Measurements from ENCODE around the gene MIGA2.
"Not testable (repeated sequence)": the region's sequence is repeated elsewhere in the genome, so short reads cannot be mapped to it uniquely, and the experiment has no call there.

MIGA2 gene

GRCh38 chr9:129036241-129036922 is at the start of gene MIGA2:
TSS of gene MIGA2 (plus strand) at chr9:129036626. CDS start at chr9:129040595, 3,969 bp downstream.
- DNase-seq (ENCODE audit: low spot score): peak; percentile 99

DNA sequence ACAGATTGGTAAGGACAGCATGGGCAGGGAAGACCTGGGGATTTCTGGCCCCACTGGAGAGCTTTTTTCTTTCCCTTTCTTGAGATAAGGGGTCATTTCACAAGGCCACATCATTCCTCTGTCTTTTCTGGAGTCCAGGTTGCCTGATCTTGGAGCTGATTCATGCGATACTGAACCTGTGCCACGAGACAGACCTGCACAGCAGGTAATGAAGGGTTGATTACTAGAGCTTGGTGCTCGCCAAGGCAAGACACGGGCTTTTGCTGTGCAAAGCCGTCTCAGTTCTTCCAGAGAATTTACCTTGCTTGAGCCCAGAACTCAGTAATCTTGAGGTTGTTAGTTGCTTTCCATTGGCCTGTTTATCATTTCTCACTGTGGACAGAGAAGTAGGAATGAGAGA is 49.8 kb upstream of the MIGA2 start:
- DNase-seq (ENCODE audit: low spot score): no peak

GRCh38 chr9:128987805-128988204 is 48.6 kb upstream of the MIGA2 start:
- DNase-seq (ENCODE audit: low spot score): no peak

DNA sequence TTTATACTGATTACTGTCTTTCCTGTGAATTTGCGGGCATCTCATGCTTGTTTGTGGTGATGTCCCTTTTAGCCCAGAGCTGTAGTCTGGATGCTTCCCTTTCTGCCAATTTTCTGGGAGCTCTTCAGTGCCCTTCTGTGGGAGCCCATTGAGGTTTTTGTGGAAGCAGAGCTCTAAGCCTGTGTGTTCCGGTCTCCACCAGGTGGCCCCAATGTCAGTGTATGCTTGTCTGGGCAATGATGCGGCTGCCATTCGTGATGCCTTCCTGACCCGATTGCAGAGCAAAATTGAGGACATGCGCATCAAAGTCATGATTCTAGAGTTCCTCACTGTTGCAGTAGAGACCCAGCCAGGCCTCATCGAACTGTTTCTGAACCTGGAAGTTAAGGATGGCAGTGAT is 43.4 kb upstream of the MIGA2 start:
- DNase-seq (ENCODE audit: low spot score): peak; percentile 28

DNA sequence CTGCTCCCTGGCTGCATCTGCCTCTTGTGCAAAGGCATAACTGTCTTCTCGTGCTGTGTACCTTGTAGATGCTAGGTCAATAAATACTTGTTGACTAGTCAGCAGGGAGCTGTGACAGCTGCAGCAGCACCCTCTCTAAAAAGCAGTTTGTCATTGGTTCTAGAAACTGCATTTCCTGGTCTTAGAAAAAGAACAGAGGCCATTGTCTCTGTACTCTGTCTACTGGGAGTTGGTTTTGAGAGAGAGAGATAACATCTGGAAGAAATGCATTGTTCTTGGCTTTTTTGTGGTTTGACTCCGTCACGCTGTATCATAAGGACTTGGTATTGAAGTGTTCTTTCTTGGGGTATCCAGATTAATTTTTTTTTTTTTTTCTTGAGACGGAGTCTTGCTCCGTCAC is 40.6 kb upstream of the MIGA2 start:
- DNase-seq (ENCODE audit: low spot score): no peak

GRCh38 chr9:128998462-128998861 is 38.0 kb upstream of the MIGA2 start:
- DNase-seq (ENCODE audit: low spot score): no peak

GRCh38 chr9:128999581-129000206 is 36.7 kb upstream of the MIGA2 start:
- DNase-seq (ENCODE audit: low spot score): no peak

GRCh38 chr9:129001504-129002325 is 34.7 kb upstream of the MIGA2 start:
- DNase-seq (ENCODE audit: low spot score): no peak

- no peak for DNase-seq (ENCODE audit: low spot score)
These were observed 33.4 kb upstream of the MIGA2 start for GRCh38 chr9:129002992-129003391.

GRCh38 chr9:129004173-129004572 is 32.3 kb upstream of the MIGA2 start:
- DNase-seq (ENCODE audit: low spot score): not testable (repeated sequence)

DNA sequence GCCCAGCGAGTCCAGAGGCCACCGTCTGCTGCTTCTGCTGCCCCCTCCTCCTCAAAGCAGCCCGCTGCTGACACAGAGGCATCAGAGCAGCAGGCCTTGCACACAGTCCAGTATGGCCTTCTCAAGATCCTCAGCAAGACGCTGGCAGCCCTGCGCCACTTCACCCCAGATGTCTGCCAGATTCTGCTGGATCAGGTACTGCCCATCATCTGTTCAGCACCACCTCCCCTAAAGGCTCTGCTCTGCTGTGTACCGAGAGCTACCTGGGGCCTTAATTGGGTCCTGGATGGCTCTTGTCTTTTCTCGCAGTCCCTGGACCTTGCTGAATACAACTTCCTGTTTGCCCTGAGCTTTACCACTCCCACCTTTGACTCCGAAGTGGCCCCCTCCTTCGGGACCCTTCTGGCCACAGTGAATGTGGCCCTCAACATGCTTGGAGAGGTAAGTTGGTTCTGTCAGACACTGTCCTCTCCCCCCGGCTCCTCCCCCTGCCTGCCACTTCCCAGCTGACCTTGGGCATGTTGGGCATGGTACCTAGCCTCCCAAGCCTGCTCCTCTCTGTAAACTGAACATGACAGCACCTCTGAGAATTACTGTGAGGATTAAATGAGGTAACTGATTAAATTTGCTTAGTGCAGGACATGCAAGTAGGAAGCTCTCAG is 31.0 kb upstream of the MIGA2 start:
- DNase-seq (ENCODE audit: low spot score): no peak

DNA sequence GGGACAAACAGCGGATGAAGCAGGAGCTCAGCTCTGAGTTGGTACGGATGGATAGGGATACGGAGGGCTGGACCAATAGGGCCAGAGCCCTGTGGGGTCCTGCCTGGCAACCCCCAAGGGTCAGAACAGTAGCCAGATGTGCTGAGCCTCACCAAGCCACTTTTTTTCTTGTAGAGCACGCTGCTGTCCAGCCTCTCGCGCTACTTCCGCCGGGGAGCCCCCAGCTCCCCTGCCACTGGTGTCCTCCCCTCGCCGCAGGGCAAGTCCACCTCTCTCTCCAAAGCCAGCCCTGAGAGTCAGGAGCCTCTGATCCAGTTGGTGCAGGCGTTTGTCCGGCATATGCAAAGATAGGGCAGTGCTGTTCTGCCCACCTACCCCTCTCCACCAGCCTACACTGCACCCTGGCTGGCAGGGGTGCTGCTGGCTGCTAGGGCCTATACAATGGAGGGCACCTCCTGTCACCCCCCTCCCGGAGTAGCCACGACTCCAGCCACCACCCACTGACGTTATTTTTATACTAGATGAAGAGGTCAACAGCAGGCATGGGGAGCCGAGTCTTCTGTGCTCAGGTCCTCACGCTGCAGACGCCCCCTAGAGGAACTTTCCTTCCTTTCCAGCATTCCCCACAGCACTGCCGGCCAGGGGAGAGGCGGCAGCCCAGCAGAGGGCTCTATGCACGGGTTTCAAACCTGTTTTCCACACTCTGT is 29.9 kb upstream of the MIGA2 start:
- peak; percentile 84 for DNase-seq (ENCODE audit: low spot score)

- no peak for DNase-seq (ENCODE audit: low spot score)
These were observed 29.2 kb upstream of the MIGA2 start for GRCh38 chr9:129007035-129007765.

GRCh38 chr9:129007766-129008468 is 28.5 kb upstream of the MIGA2 start:
- no peak for DNase-seq (ENCODE audit: low spot score)

DNA sequence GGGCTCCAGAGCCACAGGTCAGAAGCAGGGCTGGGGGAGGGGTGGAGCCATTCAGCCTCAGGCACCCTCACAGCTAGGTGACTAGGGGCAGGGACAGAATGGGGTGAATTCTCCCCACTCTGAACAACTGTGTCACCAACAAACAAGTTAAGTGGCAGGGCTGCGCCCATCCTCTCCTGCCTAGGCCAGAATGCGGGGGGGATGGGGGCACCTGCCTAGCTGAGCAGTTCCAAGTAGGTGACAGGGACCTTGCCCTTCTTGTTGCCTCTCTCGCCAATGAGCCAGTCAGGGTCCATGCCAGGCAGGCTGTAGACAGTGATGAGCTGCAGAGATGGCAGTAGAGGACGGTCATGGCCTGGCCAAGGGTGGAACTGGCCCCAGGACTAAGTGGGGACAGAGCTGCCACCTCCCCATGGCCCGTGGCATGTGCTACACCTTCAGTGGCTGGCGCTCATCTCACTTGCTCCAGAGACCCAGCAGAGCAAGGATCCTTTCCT is 27.9 kb upstream of the MIGA2 start:
- no peak for DNase-seq (ENCODE audit: low spot score)

GRCh38 chr9:129008986-129009583 is 27.3 kb upstream of the MIGA2 start:
- DNase-seq (ENCODE audit: low spot score): no peak

- DNase-seq (ENCODE audit: low spot score): no peak
These were observed 26.8 kb upstream of the MIGA2 start for GRCh38 chr9:129009584-129010141.

DNA sequence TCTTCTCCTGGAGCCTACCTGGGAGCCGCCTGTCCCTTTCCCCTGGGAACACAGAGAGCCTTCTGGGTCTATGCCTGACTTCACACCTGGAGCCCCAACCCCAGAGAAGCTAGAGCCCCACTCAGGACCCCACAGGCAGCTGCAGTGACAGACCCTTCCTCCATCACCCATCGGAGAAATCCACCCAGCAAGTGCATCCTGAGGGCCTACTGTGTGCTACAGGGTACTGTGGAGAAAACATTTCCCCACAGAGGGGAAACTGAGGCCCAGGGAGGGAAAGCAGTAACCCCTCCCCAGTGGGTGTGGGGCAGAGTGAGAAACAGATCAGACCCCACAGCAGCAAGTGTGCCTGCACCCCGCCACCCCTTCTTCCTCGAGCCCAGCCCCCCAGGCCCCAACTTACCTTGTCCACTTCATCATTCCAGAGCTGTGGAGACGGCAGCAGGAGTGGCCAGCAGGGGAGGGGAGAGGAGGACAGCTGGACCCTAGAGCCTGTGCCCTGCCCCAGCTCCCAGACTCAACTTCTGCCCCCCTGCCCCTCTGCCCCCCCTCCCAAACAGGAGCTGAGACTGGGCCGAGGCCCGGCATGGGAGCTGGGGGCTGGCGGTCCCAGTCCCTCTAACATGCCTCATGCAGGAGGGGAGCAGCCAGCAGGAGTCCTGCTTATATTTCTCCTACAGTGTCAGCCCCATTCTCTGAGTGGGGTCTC is 26.0 kb upstream of the MIGA2 start:
- DNase-seq (ENCODE audit: low spot score): no peak

DNA sequence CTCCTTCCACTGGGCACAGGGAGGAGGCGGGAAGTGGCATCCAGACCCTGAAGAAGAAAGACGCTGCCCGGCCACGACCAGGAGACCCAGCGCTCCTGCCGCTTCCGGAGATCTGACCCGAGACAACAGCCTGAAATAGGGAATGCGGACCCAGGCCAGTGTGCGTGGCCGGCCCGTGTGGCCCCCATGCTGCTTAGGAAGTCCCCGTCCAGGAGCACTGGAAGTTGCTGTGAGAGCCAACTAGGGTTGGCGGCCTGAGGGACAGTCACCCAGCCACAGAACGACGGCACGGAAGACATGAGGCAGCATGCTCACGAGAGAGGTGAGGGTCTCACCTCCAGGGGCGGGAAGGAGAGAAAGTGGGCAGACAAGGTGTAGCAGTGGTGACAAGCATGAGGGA is 25.3 kb upstream of the MIGA2 start:
- DNase-seq (ENCODE audit: low spot score): no peak

All from hematopoietic multipotent progenitor cell treated with erythropoietin and hydrocortisone succinate and interleukin-3 and kit ligand, for 15 days (in vitro differentiated cells).